GM06990 (cell line): ENCODE measurements around the gene GRP.
"Not testable (repeated sequence)": the region's sequence is repeated elsewhere in the genome, so short reads cannot be mapped to it uniquely, and the experiment has no call there.

Experiments
- DNase-seq: peaks from one replicate; pipeline ENCODE4 v3.0.0-alpha.2; 2011; ENCODE audit not compliant: insufficient read length; ENCODE audit errors: extremely low read depth
- H3K27me3 ChIP-seq: replicated peaks from 2 replicates; pipeline ENCODE4 v1.6.0; 2011; ENCODE audit warnings: low read length; ENCODE audit not compliant: control insufficient read depth, insufficient read depth
- H3K36me3 ChIP-seq: 2 replicates; pipeline ENCODE4 v1.5.1; 2011; ENCODE audit warnings: low read length; ENCODE audit not compliant: control insufficient read depth, insufficient read depth
- H3K4me3 ChIP-seq: replicated peaks from 2 replicates; pipeline ENCODE4 v1.5.1; 2011; ENCODE audit warnings: low read depth, mild to moderate bottlenecking, control low read depth, low read length
- TF ChIP-seq, protein P1 (sequence below): IDR thresholded peaks from 2 replicates; pipeline ENCODE4 v1.5.1; 2011; ENCODE audit warnings: low read length, control low read depth, mild to moderate bottlenecking, inconsistent platforms; ENCODE audit not compliant: insufficient read depth, poor library complexity, severe bottlenecking

The GRP gene

DNA sequence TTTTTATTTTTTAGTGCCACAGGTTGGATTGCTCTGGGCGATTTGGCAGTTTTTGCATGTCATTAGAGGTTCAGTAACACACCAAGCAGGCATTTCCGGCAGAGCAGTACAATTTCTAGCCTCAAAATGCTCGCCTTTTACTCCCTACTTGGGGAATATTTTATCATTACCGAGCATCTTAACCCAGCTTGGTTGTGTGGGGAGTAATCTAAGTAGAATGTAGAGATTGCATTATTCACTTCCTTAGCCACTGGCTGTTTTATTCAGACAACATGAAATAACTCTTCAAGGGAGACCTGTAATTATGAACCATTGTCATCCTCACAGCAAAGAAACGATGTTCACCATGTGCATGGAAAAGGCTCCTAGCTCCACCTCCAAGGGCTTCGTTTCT lies 13.1 kb downstream of the GRP start:
- TF ChIP-seq, protein P1, sequence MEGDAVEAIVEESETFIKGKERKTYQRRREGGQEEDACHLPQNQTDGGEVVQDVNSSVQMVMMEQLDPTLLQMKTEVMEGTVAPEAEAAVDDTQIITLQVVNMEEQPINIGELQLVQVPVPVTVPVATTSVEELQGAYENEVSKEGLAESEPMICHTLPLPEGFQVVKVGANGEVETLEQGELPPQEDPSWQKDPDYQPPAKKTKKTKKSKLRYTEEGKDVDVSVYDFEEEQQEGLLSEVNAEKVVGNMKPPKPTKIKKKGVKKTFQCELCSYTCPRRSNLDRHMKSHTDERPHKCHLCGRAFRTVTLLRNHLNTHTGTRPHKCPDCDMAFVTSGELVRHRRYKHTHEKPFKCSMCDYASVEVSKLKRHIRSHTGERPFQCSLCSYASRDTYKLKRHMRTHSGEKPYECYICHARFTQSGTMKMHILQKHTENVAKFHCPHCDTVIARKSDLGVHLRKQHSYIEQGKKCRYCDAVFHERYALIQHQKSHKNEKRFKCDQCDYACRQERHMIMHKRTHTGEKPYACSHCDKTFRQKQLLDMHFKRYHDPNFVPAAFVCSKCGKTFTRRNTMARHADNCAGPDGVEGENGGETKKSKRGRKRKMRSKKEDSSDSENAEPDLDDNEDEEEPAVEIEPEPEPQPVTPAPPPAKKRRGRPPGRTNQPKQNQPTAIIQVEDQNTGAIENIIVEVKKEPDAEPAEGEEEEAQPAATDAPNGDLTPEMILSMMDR = no peak
- Histone ChIP-seq H3K27me3 (no peaks in the 10 kb centered on the region; the same call in 1 of the 2 replicates), H3K36me3 (no peaks in the 10 kb centered on the region), H3K4me3 (no peak overlapping the region)
- no peak for DNase-seq

DNA sequence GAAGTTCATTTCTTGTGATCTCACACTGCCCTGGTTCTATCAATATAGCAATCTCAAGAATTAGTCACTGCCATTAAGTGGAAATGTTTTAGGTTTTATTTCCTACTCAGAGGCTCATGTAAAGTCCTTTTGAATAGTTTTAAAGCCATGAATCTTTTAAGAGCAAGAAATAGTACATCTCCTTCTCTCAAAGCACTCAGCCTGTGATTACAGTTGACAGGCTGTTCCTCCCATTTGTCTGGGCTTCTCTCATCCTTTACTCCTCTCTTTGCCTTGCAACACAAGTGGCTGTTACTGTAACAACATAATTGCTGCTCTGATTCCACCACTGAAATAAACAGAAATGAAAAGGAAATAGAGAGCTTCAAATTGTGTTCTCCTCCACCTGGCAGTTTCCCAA lies 18.4 kb downstream of the GRP start:
- TF ChIP-seq, protein P1 = no peak
- no peak for DNase-seq
- no peaks in the 10 kb centered on the region for H3K36me3 ChIP-seq
- H3K4me3 ChIP-seq = no peak overlapping the region
- H3K27me3 ChIP-seq = no peaks in the 10 kb centered on the region; the same call in 1 of the 2 replicates

DNA sequence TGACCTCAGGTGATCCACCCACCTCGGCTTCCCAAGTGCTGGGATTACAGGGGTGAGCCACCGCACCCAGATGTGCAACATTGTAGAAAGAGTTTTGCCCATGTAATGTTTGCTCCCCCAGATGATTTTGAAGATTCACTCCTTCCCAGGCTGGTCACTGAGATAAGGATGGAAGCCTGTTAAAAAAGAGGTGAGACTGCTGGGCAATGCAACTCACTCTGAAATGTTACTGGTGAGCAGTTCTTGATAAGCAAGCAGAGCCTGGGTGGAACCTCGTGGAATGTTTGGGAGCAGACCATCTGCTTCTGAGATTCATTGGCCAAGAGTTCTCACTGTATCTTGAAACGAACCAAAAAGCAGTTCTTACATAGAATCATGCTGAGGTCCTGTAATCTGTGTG lies 19.7 kb downstream of the GRP start:
- H3K36me3 ChIP-seq = no peaks in the 10 kb centered on the region
- TF ChIP-seq, protein P1 = no peak
- H3K27me3 ChIP-seq = no peaks in the 10 kb centered on the region; the same call in 1 of the 2 replicates
- no peak overlapping the region for H3K4me3 ChIP-seq
- no peak for DNase-seq

DNA sequence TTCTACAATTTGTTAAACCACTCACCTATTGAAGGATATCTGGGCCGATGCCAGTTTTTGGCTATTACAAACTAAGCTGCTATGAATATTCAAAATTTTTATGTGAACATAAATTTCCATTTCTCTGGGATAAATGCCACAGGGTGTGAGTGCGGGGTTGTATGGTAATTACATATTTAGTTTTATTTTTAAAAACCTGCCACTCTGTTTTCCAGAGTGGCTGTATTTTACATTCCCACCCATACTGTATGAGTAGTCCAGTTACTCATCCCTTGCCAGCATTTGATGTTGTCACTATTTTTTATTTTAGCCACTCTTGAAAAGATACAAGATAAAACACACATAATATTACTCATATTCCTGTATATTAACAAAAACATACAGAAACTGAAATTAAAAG lies 22.9 kb downstream of the GRP start:
- no peak overlapping the region for H3K4me3 ChIP-seq
- no peaks in the 10 kb centered on the region for H3K36me3 ChIP-seq
- no peak for DNase-seq
- peaks cover 2% of the 10 kb centered on the region for H3K27me3 ChIP-seq
- TF ChIP-seq, protein P1 = no peak

DNA sequence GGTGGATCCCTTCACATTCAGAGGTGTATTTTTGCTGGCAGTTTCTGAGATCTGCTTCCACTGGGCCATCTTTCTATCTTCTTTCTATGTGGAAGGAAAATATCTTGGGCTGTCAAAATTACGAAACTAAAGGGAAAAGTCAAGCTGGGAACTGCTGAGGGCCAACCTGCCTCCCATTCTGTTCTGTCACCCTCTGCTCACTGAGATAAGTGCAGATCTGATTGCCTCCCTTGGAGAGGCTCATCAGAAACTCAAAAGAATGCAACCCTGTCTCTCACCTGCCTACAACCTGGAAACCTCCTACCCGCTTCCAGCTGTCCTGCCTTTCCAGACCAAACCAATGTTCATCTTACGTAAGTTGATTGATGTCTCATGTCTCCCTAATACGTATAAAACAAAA lies 26.8 kb downstream of the GRP start:
- no peak for DNase-seq
- Histone ChIP-seq H3K36me3 (no peaks in the 10 kb centered on the region), H3K4me3 (no peak overlapping the region), H3K27me3 (peaks cover 2% of the 10 kb centered on the region)
- TF ChIP-seq, protein P1 = no peak

DNA sequence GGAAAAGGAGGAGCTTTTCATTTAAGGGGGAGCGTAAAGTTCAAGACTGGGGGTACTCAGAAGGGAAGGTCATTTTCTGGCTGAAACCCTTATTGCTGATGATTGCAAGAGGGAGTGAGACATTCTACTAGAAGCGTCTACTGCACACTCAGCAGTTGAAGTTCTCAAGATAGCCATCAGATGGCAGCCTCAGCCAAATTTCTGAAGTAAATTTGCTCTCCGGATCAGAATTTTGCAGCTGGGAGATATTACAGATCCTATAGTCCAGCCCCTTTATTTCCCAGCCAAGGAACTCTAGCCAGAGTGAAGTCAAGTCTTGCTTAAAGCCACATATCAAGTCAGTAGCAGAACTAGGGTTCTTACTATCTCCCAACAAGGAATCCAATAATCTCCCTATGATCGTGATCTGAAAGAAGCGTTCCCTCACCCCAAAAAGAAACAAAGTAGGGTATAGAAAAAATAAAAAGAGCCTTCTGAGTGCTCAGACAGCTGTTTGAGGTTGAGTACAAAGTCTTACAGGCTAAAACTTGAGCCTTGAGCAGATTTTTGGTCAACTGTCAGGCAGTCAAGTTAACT lies 29.3 kb downstream of the GRP start:
- no peak for DNase-seq
- TF ChIP-seq, protein P1 = peak; percentile 75
- H3K4me3 ChIP-seq = no peak overlapping the region
- peaks cover 2% of the 10 kb centered on the region for H3K27me3 ChIP-seq
- H3K36me3 ChIP-seq = no peaks in the 10 kb centered on the region

DNA sequence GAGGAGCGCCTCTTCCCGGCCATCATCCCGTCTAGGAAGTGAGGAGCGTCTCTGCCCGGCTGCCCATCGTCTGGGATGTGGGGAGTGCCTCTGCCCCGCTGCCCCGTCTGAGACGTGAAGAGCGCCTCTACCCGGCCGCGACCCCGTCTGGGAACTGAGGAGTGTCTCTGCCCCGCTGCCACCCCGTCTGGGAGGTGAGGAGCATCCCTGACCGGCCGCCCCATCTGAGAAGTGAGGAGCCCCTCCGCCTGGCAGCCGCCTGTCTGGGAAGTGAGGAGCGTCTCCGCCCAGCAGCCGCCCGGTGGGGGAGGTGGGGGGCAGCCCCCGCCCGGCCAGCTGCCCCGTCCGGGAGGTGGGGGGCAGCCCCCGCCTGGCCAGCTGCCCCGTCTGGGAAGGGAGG lies 35.5 kb downstream of the GRP start:
- not testable (repeated sequence) for H3K27me3 ChIP-seq, H3K4me3 ChIP-seq, H3K36me3 ChIP-seq, DNase-seq

DNA sequence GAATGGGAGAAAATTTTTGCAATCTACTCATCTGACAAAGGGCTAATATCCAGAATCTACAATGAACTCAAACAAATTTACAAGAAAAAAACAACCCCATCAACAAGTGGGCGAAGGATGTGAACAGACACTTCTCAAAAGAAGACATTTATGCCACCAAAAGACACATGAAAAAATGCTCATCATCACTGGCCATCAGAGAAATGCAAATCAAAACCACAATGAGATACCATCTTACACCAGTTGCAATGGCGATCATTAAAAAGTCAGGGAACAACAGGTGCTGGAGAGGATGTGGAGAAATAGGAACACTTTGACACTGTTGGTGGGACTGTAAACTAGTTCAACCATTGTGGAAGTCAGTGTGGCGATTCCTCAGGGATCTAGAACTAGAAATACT lies 41.9 kb downstream of the GRP start:
- not testable (repeated sequence) for H3K36me3 ChIP-seq, H3K27me3 ChIP-seq, DNase-seq, H3K4me3 ChIP-seq
